GM12865 (cell line): Measurements from ENCODE around the gene ADAMTSL4.

ENCODE experiments used
- DNase-seq: peaks from one replicate; pipeline ENCODE4 v3.0.0; 2010; ENCODE audit warnings: low read depth
- H3K4me3 ChIP-seq: 2 replicates; pipeline ENCODE4 v1.5.1; 2011; ENCODE audit warnings: mild to moderate bottlenecking, low read depth, low read length, control low read depth
- TF ChIP-seq, protein P1 (sequence below): IDR thresholded peaks from 2 replicates; pipeline ENCODE4 v1.5.1; 2011; ENCODE audit warnings: low read length, control low read depth, low read depth, inconsistent platforms; ENCODE audit not compliant: insufficient read depth; ENCODE audit errors: missing control alignments

ADAMTSL4 gene

DNA sequence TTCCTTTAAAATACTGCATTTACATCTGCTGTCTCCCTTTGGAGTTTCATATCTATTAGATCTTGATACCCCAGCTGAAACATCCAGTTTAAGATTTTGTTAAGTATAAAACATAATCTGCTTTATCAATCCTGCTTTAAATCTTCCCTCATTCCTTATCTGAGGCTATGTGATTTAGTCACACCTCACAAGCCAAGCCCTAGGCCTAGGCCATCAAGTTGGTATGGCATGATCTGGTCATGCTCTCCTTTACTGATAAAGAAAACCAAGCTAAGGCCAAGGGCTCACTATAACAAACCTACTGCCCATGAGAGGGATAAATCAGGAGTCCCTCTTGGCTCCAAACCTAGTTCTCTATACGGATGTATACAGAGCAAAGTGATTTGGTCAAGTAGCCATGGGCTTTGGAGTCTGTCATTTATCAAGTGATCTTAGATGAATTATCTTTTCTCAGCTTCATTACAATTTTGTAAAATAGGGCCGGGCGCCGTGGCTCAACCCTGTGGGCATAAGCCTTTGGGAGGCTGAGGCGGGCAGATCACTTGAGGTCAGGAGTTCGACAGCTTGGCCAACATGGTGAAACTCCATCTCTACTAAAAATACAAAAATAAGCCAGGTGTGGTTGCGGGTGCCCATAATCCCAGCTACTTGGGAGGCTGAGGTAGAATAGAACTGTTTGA, 57.4 kb downstream of the ADAMTSL4 start:
- DNase-seq, result no peak
- TF ChIP-seq, protein P1, sequence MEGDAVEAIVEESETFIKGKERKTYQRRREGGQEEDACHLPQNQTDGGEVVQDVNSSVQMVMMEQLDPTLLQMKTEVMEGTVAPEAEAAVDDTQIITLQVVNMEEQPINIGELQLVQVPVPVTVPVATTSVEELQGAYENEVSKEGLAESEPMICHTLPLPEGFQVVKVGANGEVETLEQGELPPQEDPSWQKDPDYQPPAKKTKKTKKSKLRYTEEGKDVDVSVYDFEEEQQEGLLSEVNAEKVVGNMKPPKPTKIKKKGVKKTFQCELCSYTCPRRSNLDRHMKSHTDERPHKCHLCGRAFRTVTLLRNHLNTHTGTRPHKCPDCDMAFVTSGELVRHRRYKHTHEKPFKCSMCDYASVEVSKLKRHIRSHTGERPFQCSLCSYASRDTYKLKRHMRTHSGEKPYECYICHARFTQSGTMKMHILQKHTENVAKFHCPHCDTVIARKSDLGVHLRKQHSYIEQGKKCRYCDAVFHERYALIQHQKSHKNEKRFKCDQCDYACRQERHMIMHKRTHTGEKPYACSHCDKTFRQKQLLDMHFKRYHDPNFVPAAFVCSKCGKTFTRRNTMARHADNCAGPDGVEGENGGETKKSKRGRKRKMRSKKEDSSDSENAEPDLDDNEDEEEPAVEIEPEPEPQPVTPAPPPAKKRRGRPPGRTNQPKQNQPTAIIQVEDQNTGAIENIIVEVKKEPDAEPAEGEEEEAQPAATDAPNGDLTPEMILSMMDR, result no peak
- no peak overlapping the region for H3K4me3 ChIP-seq

DNA sequence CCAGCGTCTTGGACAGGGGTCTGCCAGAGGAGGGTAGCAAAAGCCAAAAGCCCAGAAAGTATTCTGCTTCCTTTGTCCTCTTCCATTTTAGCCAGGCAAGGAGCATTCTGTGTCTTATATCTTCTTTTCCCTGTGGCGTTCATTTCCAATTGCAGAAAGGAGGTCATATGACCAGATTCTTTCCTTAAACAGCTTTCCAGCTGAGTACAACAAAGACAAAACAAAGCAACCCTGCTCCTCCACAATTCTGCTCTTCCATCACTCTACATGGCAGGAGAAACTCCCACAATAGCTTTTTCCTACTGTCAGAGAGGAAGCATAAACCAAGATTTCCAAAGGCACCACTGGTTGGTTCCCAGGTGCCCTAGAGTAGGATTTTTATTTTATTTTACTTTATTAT, 60.5 kb downstream of the ADAMTSL4 start:
- TF ChIP-seq, protein P1, result no peak
- DNase-seq, result no peak
- no peak overlapping the region for H3K4me3 ChIP-seq
